ENCODE measurements around the gene LGALS1. TPM values are rescaled to one million over a fixed set of nuclear protein-coding genes. Genes with fewer than 3 reads are reported as not detected.

The LGALS1 gene
- total and polyA plus RNA-seq, 2 experiments from 2014 or later: 568 to 780 TPM

DNA sequence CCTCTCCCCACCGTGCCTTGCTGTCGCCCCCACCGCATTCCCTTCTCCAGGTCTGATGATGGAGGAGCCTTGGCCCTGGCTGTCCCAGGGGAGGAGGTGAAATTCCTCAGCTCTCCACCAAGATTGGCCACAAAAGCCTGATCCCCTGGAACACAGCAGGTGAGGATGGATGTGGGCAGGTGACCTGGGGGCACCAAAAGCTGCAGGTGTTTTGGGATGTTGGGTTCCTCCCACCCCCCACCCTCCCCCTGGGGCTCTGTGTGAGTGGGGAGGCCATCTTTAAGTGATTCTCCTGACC, 22.1 kb downstream of the LGALS1 start:
- Histone ChIP-seq H3K4me3 (no peak overlapping the region), H2AFZ (peak overlapping the region; percentile 7), H3K4me1 (ENCODE audit: insufficient read depth) (no peaks in the 10 kb centered on the region), H3K36me3 (replicated peaks; ENCODE audit: insufficient read depth, low read depth) (no peaks in the 10 kb centered on the region), H3K27ac (peak overlapping the region; percentile 5), H3K4me2 (peak overlapping the region; percentile 76), H3K9me3 (ENCODE audit: low read depth) (no peaks in the 10 kb centered on the region), H3K79me2 (no peaks in the 10 kb centered on the region), H3K9me2 (replicated peaks; ENCODE audit: insufficient read depth) (no peaks in the 10 kb centered on the region), H3K27me3 (no peaks in the 10 kb centered on the region), H4K20me1 (ENCODE audit: insufficient read depth, poor library complexity, severe bottlenecking) (no peaks in the 10 kb centered on the region)
- TF ChIP-seq EZH2 (IDR thresholded peaks at IDR 0.05; ENCODE audit: borderline replicate concordance): no peak
- TF ChIP-seq, protein P1, sequence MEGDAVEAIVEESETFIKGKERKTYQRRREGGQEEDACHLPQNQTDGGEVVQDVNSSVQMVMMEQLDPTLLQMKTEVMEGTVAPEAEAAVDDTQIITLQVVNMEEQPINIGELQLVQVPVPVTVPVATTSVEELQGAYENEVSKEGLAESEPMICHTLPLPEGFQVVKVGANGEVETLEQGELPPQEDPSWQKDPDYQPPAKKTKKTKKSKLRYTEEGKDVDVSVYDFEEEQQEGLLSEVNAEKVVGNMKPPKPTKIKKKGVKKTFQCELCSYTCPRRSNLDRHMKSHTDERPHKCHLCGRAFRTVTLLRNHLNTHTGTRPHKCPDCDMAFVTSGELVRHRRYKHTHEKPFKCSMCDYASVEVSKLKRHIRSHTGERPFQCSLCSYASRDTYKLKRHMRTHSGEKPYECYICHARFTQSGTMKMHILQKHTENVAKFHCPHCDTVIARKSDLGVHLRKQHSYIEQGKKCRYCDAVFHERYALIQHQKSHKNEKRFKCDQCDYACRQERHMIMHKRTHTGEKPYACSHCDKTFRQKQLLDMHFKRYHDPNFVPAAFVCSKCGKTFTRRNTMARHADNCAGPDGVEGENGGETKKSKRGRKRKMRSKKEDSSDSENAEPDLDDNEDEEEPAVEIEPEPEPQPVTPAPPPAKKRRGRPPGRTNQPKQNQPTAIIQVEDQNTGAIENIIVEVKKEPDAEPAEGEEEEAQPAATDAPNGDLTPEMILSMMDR (IDR thresholded peaks at IDR 0.05; ENCODE audit: poor library complexity): no peak
- TF ChIP-seq EZH2phosphoT487 (IDR thresholded peaks at IDR 0.05; ENCODE audit: low read depth, severe bottlenecking, unreplicated experiment): no peak
- DNase-seq (ENCODE audit: low spot score): no peak
- 23% methylated on average over 3 of the region's 3 CpGs for WGBS (ENCODE audit: low lambda C conversion rate, missing lambda C conversion rate)

DNA sequence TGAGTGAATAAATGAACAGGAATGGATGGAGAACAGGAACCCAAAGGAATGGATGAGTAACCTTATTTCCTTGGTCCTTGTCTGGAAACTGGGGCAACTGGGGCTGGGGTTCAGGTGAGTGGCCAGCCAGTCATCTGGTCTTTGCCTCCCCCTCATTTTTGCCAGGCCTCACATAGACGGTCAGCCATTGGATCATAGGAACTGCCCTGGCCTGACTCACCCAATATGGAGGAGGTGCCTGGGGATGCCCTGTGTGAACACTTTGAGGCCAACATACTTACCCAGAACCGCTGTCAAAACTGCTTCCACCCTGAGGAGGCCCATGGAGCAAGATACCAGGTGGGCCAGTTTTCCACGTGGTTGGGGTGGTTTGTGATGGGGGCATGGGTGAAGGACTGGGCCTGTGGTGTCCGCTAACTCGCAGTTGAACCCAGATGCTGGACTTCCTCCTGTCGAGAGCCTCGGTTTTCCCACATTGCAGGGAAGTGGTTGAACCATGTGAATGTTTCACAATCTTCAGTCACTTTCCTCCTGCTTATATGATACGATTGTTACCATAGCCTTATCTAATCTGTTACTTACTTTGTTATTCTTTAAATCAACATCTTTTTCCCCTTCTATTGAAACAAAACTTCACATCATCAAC, 25.8 kb downstream of the LGALS1 start:
- H2AFZ ChIP-seq: no peak overlapping the region
- H3K9me3 ChIP-seq (ENCODE audit: low read depth): no peaks in the 10 kb centered on the region
- no peak for DNase-seq (ENCODE audit: low spot score)
- H3K4me2 ChIP-seq: no peak overlapping the region
- TF ChIP-seq, protein P1 (IDR thresholded peaks at IDR 0.05; ENCODE audit: poor library complexity): no peak
- no peak for TF ChIP-seq EZH2phosphoT487 (IDR thresholded peaks at IDR 0.05; ENCODE audit: low read depth, severe bottlenecking, unreplicated experiment)
- no peak for TF ChIP-seq EZH2 (IDR thresholded peaks at IDR 0.05; ENCODE audit: borderline replicate concordance)
- WGBS (ENCODE audit: low lambda C conversion rate, missing lambda C conversion rate): 84% methylated on average over 8 of the region's 8 CpGs
- no peaks in the 10 kb centered on the region for H3K27me3 ChIP-seq
- no peaks in the 10 kb centered on the region for H3K4me1 ChIP-seq (ENCODE audit: insufficient read depth)
- H3K9me2 ChIP-seq (replicated peaks; ENCODE audit: insufficient read depth): no peaks in the 10 kb centered on the region
- no peak overlapping the region for H3K4me3 ChIP-seq
- H3K27ac ChIP-seq: no peak overlapping the region
- no peaks in the 10 kb centered on the region for H3K36me3 ChIP-seq (replicated peaks; ENCODE audit: insufficient read depth, low read depth)
- no peaks in the 10 kb centered on the region for H3K79me2 ChIP-seq
- H4K20me1 ChIP-seq (ENCODE audit: insufficient read depth, poor library complexity, severe bottlenecking): no peaks in the 10 kb centered on the region

- H3K9me2 ChIP-seq (replicated peaks; ENCODE audit: insufficient read depth): no peaks in the 10 kb centered on the region
- WGBS (ENCODE audit: low lambda C conversion rate, missing lambda C conversion rate): 80% methylated on average over 7 of the region's 7 CpGs
- no peak overlapping the region for H3K4me2 ChIP-seq
- no peaks in the 10 kb centered on the region for H4K20me1 ChIP-seq (ENCODE audit: insufficient read depth, poor library complexity, severe bottlenecking)
- no peak for DNase-seq (ENCODE audit: low spot score)
- no peak overlapping the region for H3K4me3 ChIP-seq
- H3K36me3 ChIP-seq (replicated peaks; ENCODE audit: insufficient read depth, low read depth): no peaks in the 10 kb centered on the region
- no peaks in the 10 kb centered on the region for H3K79me2 ChIP-seq
- H3K9me3 ChIP-seq (ENCODE audit: low read depth): no peaks in the 10 kb centered on the region
- H3K27me3 ChIP-seq: no peaks in the 10 kb centered on the region
- TF ChIP-seq, protein P1 (IDR thresholded peaks at IDR 0.05; ENCODE audit: poor library complexity): no peak
- TF ChIP-seq EZH2 (IDR thresholded peaks at IDR 0.05; ENCODE audit: borderline replicate concordance) (no peak), EZH2phosphoT487 (IDR thresholded peaks at IDR 0.05; ENCODE audit: low read depth, severe bottlenecking, unreplicated experiment) (no peak)
- no peak overlapping the region for H2AFZ ChIP-seq
- no peaks in the 10 kb centered on the region for H3K4me1 ChIP-seq (ENCODE audit: insufficient read depth)
- no peak overlapping the region for H3K27ac ChIP-seq
Observed at GRCh38 chr22:37703906-37704305, 28.5 kb downstream of the LGALS1 start.

All from hepatocyte (in vitro differentiated cells).